Measurements from ENCODE around the gene FGFR4.
A peak's percentile ranks its signal among the peaks of the same experiment; 100 is the strongest.

The FGFR4 gene

DNA sequence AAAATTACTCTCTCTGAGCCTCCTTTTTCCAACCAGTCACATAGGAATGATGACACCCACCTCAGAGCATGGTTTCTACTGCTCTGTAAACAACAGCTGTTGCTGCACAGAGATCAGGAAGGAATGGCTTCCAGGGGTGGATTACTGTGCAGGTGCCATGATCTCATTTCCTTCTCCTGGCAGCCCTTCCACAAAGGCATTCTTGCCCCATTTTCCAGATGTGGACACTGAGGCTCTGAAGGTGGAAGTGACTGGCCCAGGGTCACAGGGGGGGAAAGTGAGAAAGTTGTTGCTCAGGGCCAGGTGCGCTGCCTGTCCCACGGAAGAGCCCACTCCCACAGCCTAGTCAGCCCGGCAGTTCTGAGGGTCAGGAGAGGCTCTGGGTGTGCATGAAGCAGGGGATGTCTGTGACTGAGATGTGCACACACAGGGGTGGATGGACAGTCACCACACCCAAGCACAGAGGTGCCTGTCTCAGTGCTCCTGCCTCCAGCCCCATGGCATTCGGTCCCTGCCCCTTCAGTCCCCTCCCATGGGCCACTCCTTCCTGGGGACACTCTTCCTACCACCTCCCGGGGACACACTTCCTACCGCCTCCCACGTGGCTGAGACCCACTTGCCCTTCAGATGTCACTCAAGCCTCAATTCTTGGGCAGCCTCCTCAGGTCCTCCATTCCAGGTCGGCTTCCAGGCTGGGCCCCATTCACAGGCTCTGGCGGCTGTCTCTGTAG lies 17.0 kb downstream of the FGFR4 start:
- no peak for DNase-seq

DNA sequence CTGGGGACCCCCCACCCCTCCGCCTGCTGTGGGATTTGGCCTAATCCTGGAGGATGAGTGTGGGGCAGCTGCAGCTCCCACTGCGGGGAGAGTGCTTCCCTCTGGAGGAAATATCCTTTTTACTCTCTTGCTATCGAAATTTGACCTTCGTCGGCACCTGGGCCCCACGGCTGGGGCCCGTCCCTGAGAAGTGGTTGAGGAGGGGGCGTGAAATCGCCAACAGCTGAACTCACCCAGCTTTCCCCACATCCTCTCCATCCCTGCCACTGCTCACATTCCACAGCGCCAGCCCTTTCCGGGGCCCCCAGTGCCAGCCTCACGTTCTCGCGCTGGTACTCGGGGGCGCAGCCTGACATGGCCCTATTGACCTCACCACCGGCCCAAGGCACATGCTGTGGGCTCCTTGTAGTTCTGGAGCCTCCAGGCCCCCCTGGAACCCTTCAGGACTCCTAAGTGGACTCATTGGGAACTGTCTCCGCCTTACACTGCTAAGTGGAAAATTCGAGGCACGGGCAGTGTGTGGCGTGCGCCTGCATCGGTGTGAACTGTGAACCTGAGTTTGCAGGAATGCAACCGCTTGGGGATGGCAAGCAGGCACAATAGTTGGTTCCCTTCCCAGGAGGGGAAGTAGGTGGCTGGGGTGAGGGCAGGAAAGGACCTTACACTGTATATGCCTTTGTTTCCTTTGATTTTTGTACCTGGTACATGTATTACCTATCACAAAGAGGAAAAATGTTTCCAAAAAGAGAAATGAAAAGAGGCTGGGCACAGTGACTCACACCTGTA lies 19.2 kb downstream of the FGFR4 start:
- no peak for DNase-seq

GRCh38 chr5:177107159-177107558 lies 20.4 kb downstream of the FGFR4 start:
- DNase-seq = no peak

GRCh38 chr5:177109810-177110209 lies 23.1 kb downstream of the FGFR4 start:
- no peak for DNase-seq

GRCh38 chr5:177111720-177112394 lies 25.1 kb downstream of the FGFR4 start:
- peak; percentile 88 for DNase-seq

DNA sequence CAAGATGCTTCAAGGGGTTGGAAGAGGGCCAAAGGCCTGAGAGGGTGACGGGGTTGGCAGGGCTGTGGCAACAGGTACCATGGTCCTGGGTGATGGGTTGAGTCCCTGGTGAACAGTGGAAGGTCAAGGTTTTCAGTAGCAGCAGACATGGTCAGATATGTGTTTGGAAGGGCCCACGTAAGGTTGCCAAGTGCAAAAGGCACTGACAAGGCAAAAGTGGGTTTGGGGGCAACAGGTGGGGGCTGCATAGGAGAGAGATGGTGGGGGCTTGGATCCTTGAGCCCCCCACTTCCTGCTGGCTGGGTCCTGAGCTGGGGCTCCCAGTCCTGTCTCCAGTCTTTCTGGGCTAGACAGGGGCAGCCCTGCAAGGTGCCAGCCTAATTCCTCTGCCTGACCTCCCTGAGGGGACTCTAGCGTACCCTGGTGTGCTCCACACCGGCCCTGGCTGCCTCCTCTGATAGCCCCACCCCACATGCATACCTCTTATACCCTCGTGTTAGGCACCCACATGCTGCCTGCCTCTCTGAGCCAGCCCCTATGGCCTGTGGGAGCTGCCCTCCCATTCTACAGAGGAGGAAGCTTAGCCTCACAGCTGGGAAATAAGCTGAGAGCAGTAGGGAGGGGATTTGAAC lies 26.0 kb downstream of the FGFR4 start:
- DNase-seq = no peak

GRCh38 chr5:177113566-177114424 lies 27.1 kb downstream of the FGFR4 start:
- peak; percentile 91 for DNase-seq

GRCh38 chr5:177116631-177117373 lies 30.1 kb downstream of the FGFR4 start:
- DNase-seq = peak; percentile 94

DNA sequence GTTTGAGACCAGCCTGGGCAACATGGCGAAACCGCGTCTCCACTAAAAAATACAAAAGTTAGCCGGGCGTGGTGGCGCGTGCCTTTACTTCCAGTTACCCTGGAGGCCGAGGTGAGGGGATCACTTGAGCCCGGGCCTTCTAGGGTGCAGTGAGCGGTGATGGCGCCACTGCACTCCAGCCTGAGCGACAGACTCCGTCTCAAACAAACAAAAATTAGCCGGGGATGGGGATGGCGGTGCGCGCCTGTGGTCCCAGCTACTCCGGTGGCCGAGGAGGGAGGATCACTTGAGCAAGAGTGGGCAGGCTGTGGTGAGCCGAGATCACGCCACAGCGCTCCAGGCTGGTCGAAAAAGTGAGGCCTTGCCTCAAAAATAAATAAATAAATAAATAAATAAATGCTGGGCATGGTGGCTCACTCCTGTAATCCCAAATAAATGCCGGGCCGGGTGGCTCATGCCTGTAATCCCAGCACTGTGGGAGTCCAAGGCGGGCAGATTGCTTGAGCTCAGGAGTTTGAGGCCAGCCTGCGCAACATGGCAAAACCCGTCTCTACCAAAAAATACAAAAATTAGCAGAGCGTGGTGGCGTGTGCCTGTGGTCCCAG lies 30.8 kb downstream of the FGFR4 start:
- DNase-seq = no peak

- DNase-seq = no peak
Measured at GRCh38 chr5:177122566-177122965, 35.9 kb downstream of the FGFR4 start.

DNA sequence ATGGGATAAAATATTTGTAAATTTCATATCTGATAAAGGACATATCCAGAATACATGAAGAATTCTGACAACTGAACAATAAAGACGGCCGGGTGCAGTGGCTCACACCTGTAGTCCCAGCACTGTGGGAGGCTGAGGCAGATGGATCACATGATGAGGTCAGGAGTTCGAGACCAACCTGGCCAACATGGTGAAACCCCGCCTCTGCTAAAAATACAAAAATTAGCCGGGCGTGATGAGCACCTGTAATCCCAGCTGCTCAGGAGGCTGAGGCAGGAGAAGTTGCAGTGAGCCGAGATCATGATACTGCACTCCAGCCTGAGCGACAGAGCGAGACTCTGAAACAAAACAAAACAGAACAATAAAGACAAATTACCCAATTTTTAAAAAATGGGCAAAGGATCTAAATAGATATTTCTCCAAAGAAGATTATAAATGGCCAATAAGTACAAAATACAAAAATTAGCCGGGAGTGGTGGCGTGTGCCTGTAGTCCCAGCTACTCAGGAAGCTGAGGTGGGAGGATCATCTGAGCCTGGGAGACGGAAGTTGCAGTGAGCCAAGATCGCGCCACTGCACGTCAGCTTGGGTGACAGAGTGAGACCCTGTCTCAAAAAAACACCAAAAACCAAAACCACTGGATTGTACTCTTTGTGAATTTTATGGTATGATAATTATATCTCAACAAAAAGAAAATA lies 37.2 kb downstream of the FGFR4 start:
- no peak for DNase-seq

- no peak for DNase-seq
Measured at GRCh38 chr5:177124486-177124991, 37.8 kb downstream of the FGFR4 start.

DNA sequence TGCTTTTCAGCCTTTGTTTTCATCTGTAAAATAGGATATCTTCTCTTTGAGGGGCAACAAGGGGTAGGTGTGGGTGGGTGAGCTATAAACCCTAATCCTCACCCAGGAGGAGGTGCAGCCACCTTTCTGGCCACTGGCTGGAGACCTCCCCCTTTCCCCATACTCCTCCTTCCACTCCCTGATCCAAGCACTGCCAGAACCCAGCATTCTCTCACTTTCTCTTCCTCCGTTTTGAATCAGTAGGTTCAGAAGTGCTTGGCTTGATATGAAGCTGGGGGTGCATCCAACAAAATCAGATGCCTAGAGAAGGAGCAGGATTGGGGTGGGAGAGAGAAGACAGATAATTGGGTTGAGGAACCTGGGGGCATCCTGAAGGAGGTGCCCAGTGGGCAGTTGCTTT lies 40.1 kb downstream of the FGFR4 start:
- DNase-seq = no peak

- peak; percentile 64 for DNase-seq
Measured at GRCh38 chr5:177128551-177128981, 41.9 kb downstream of the FGFR4 start.

DNA sequence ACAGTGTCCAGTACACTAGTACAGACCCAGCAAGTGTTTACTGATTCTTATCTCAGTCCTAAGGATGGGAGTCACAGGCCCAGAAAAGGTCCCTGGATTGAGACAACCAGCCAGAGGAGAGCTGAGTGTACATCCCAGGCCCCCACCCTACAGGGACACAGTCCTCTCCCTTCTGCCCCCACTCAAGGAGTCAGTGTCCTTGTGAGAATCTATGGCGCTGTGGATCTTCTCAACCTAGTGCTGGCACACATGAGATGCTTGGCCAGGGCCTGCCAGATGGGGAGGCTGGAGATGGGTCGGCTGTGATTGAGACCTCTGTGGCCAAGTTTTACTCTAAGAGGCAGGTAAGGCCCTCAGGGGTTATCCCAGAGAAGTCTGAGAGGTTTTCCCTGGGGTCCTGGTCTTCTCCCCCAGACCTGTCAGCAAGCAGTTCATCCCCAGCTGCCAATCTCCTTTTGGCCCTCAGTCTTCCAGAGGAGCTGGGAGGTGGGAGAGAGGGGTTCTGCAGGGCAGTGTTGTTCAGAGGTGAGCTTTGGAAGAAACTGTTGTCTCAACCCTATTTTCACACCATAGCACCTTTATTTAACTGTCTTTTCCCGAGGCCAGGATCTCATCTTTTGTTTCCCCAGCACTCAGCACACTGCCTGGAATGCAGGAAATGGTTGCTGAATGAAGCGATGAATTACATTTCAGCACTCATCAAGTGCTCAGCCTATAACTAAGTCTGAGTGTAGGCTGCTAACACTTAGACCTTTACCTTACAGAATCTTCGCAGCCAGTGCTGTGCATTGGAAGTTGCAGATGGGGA lies 43.7 kb downstream of the FGFR4 start:
- peak; percentile 60 for DNase-seq

DNA sequence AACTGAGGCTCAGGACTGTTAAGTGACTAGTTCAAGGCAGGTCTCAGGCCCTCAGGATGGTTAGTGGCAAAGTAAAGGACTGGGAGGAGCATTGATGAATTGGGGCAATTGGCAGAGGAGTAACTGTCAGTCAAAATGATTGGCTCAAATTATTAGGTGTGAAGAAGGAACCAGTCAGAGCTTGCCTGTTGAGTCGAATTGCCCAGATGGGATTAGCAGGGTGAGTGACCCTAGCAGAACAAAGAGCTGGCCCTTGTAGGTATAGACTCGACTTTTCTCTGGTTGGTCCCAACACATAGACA lies 44.3 kb downstream of the FGFR4 start:
- peak; percentile 41 for DNase-seq

- DNase-seq = peak; percentile 62
Measured at GRCh38 chr5:177131352-177132135, 44.8 kb downstream of the FGFR4 start.

All from activated effector memory CD4-positive, alpha-beta T cell treated with anti-CD3 and anti-CD28 coated beads, Interleukin-2, amount 50 U/mL, for 16 hours (primary cell).